Common myeloid progenitor, CD34-positive (primary cell): Measurements from ENCODE around the gene TATDN3.
"Not testable (repeated sequence)": the region's sequence is repeated elsewhere in the genome, so short reads cannot be mapped to it uniquely, and the experiment has no call there.

Experiments used
- CTCF ChIA-PET: fragments of 350-600 bp; sonication (Branson Sonifier 250); formaldehyde crosslinking; loops from one replicate; lab custom pipeline; 2021; ENCODE audit warnings: antibody characterized with exemption; lab: Charles Lee
- POLR2A ChIA-PET: fragments of 350-600 bp; sonication (Branson Sonifier 250); formaldehyde crosslinking; loops from one replicate; lab custom pipeline; 2021; ENCODE audit warnings: antibody characterized with exemption; lab: Charles Lee
- DNase-seq, 3 donors: peaks; one replicate each; pipeline versions ENCODE4 v3.0.0 to v3.0.0-alpha.2; 2013
- H3K27ac ChIP-seq, 2 experiments: 1 replicate in 1 of 2; 2 replicates in 1 of 2; pipeline ENCODE4 v1.7.0; 2013; ENCODE audit warnings: inconsistent platforms in 2 of 2, low read length in 2 of 2, mild to moderate bottlenecking in 2 of 2, low read depth in 1 of 2, moderate library complexity in 1 of 2; ENCODE audit not compliant: severe bottlenecking in 2 of 2, insufficient read depth in 1 of 2, poor library complexity in 1 of 2
- H3K27me3 ChIP-seq, 5 experiments: replicated peaks in 2 of 5; 1 replicate in 3 of 5; 2 replicates in 2 of 5; pipeline versions ENCODE4 v1.6.1 to v1.7.0; 2013; ENCODE audit warnings: low read length in 4 of 5, mild to moderate bottlenecking in 2 of 5, moderate library complexity in 2 of 5, inconsistent platforms in 1 of 5; ENCODE audit not compliant: insufficient read depth in 5 of 5, control insufficient read depth in 4 of 5
- H3K36me3 ChIP-seq, 4 experiments: 1 replicate in 2 of 4; 2 replicates in 2 of 4; pipeline versions ENCODE4 v1.6.1 to v1.7.0; 2013; ENCODE audit warnings: low read length in 3 of 4, control low read depth in 1 of 4, mild to moderate bottlenecking in 1 of 4; ENCODE audit not compliant: control insufficient read depth in 4 of 4, insufficient read depth in 4 of 4
- H3K4me1 ChIP-seq, 4 experiments: 1 replicate in 3 of 4; 2 replicates in 1 of 4; pipeline versions ENCODE4 v1.6.1 to v1.7.1; 2013; ENCODE audit warnings: low read length in 3 of 4, mild to moderate bottlenecking in 3 of 4, control low read depth in 1 of 4, inconsistent platforms in 1 of 4, moderate library complexity in 1 of 4; ENCODE audit not compliant: control insufficient read depth in 4 of 4, insufficient read depth in 4 of 4; ENCODE audit errors: control extremely low read depth in 1 of 4
- H3K4me3 ChIP-seq, 7 experiments: 1 replicate in 4 of 7; 2 replicates in 3 of 7; pipeline versions ENCODE4 v1.5.1 to v1.7.0; 2013; ENCODE audit warnings: mild to moderate bottlenecking in 7 of 7, low read length in 6 of 7, moderate library complexity in 6 of 7, inconsistent platforms in 2 of 7, low read depth in 2 of 7, control low read depth in 1 of 7; ENCODE audit not compliant: insufficient read depth in 4 of 7, control insufficient read depth in 1 of 7; ENCODE audit errors: extremely low read depth in 1 of 7
- H3K9me3 ChIP-seq, 5 experiments: 1 replicate in 4 of 5; 2 replicates in 1 of 5; pipeline versions ENCODE4 v1.6.1 to v1.7.1; 2013; ENCODE audit warnings: low read length in 4 of 5, mild to moderate bottlenecking in 2 of 5, inconsistent platforms in 1 of 5, low read depth in 1 of 5, moderate library complexity in 1 of 5; ENCODE audit not compliant: control insufficient read depth in 4 of 5, insufficient read depth in 2 of 5; ENCODE audit errors: control extremely low read depth in 1 of 5
- WGBS: methylation state at CpG from one replicate; pipeline ENCODE4 v1.1.5; 2013; ENCODE audit not compliant: insufficient coverage; 5-methylcytosine and 5-hydroxymethylcytosine counted together

TATDN3 gene

GRCh38 chr1:212773011-212773410 lies 18.7 kb upstream of the TATDN3 start:
- H3K27me3 ChIP-seq = no peaks in the 10 kb centered on the region
- 100% methylated on average over 1 of the region's 2 CpGs for WGBS
- POLR2A ChIA-PET = interaction anchor here (0.6 kb wide), 1 partner anchor 15 kb away, joined by 3 read pairs; no protein-coding TSS in a partner anchor

DNA sequence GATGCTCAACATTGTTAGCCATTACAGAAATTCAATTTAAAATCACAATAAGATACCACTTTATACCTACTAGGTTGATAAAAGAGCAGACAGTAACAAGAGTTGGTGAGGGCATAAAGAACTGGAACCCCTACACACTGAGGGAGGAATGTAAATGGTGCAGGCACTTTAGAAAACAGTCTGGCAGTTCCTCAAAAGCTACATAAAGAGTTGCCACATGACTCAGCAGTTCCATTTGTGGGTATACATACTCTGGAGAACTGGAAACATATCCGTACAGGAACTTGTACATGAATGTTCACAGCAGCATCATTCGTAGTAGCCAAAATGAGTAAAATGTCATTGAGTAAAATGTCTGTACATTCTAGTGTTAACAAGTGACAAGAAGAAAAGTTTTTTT lies 17.1 kb upstream of the TATDN3 start:
- peak in 2 of 3 donors; percentile 83 to 90 for DNase-seq
- H3K4me3 ChIP-seq = no peak overlapping the region
- H3K36me3 ChIP-seq = peaks cover 8 to 29% (median 12%) of the 10 kb centered on the region in 4 experiments
- H3K27ac ChIP-seq = no peak overlapping the region
- no peaks in the 10 kb centered on the region for H3K27me3 ChIP-seq
- ChIA-PET POLR2A (interaction anchor here (0.6 kb wide), 1 partner anchor 236 kb away, joined by 5 read pairs; no protein-coding TSS in a partner anchor), CTCF (interaction anchor here (1.0 kb wide), 1 partner anchor 24 kb away, joined by 3 read pairs; no protein-coding TSS in a partner anchor)
- peaks cover 0 to 11% (median 5%) of the 10 kb centered on the region in 4 experiments for H3K4me1 ChIP-seq
- WGBS = 20% methylated on average over 1 of the region's 2 CpGs
- H3K9me3 ChIP-seq = peaks cover 2 to 23% (median 4%) of the 10 kb centered on the region in 5 experiments

More at GRCh38 chr1:212773011-212773410, 18.7 kb upstream of the TATDN3 start:
- Histone ChIP-seq H3K27ac (no peak overlapping the region), H3K4me3 (no peak overlapping the region), H3K36me3 (peaks cover 8 to 32% (median 12%) of the 10 kb centered on the region in 4 experiments), H3K9me3 (peaks cover 2 to 38% (median 6%) of the 10 kb centered on the region in 5 experiments), H3K4me1 (peaks cover 0 to 11% (median 5%) of the 10 kb centered on the region in 4 experiments)
- CTCF ChIA-PET = interaction anchor here (1.1 to 1.8 kb wide), 3 partner anchors 9 to 21 kb away, joined by 3 to 8 read pairs (median 3); no protein-coding TSS in a partner anchor
- DNase-seq = no peak

- Histone ChIP-seq H3K9me3 (peaks cover under 1 to 17% (median 4%) of the 10 kb centered on the region in 5 experiments), H3K27me3 (no peaks in the 10 kb centered on the region), H3K27ac (no peak overlapping the region), H3K4me3 (no peak overlapping the region), H3K36me3 (peaks cover 8 to 28% (median 12%) of the 10 kb centered on the region in 4 experiments), H3K4me1 (peaks cover 0 to 11% (median 5%) of the 10 kb centered on the region in 4 experiments)
- ChIA-PET POLR2A (interaction anchor here (0.6 kb wide), 1 partner anchor 235 kb away, joined by 5 read pairs; no protein-coding TSS in a partner anchor), CTCF (interaction anchor here (1.0 to 1.4 kb wide), 2 partner anchors 24 to 298 kb away, joined by 3 to 6 read pairs; no protein-coding TSS in a partner anchor)
- DNase-seq = no peak
Observed at GRCh38 chr1:212775241-212775640, 16.5 kb upstream of the TATDN3 start.

DNA sequence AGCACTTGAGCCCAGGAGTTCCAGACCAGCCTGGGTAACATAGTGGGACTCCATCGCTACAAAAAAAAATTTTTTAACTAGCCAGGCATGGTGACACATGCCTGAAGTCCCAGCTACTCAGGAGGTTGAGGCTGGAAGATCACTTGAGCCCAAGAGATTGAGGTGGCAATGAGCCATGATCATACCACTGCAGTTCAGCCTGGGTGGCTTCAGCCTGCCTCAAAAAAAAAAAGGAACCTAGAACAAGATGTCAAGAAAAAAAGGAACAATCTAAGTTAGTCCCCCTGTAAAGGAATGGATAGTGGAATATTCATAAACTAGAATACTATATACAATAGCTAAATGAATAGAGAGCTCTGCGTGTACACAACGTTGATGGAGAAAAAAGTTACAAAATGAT lies 14.5 kb upstream of the TATDN3 start:
- no CpG with 5 or more reads among the region's 3 CpGs for WGBS
- DNase-seq = peak in 1 of 3 donors; percentile 50
- H3K4me3 ChIP-seq = no peak overlapping the region
- H3K27me3 ChIP-seq = no peaks in the 10 kb centered on the region
- H3K9me3 ChIP-seq = peaks cover 0 to 4% (median 0%) of the 10 kb centered on the region in 5 experiments
- H3K4me1 ChIP-seq = peaks cover 0 to 11% (median 5%) of the 10 kb centered on the region in 4 experiments
- ChIA-PET CTCF (interaction anchor here (0.9 to 2.2 kb wide), 11 partner anchors 8 to 706 kb away, joined by 3 to 6 read pairs (median 3); partner anchors contain the start of gene ATF3), POLR2A (no interaction called here)
- peaks cover 4 to 28% (median 13%) of the 10 kb centered on the region in 4 experiments for H3K36me3 ChIP-seq
- H3K27ac ChIP-seq = no peak overlapping the region

- H3K27ac ChIP-seq, CTCF ChIA-PET, H3K4me3 ChIP-seq, H3K9me3 ChIP-seq, H3K27me3 ChIP-seq, DNase-seq, POLR2A ChIA-PET: not testable (repeated sequence)
- Histone ChIP-seq H3K4me1 (peaks cover 0 to 11% (median 5%) of the 10 kb centered on the region in 4 experiments), H3K36me3 (peaks cover 8 to 34% (median 19%) of the 10 kb centered on the region in 4 experiments)
- WGBS = no CpG with 5 or more reads among the region's 32 CpGs
Observed at GRCh38 chr1:212779086-212779485, 12.6 kb upstream of the TATDN3 start.

DNA sequence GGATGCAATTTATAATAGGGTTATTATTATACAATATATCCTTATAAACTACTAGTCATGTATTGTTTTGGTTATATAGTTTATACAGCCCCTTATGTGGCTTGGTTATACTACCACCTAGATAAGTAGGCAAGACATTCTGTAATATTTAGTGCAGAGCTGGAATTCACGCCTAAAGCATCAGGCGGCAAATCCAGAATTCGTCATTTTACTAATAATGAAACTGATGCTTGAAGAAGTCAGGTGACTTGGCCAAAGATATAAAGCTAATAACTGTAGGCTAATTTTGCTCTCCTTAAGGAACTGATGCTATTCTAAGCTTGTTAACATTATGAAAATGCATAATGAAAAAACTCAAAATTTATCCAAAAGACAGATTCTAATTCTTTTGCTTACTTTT lies 10.9 kb upstream of the TATDN3 start:
- Histone ChIP-seq H3K9me3 (peaks cover 0 to 4% (median 0%) of the 10 kb centered on the region in 5 experiments), H3K4me3 (no peak overlapping the region), H3K36me3 (peaks cover 10 to 50% (median 28%) of the 10 kb centered on the region in 4 experiments), H3K27me3 (no peaks in the 10 kb centered on the region), H3K4me1 (no peaks in the 10 kb centered on the region), H3K27ac (no peak overlapping the region)
- ChIA-PET POLR2A (interaction anchor here (0.6 kb wide), 1 partner anchor 301 kb away, joined by 3 read pairs; no protein-coding TSS in a partner anchor), CTCF (interaction anchor here (0.9 to 3.0 kb wide), 19 partner anchors 8 to 327 kb away, joined by 3 to 14 read pairs (median 4); partner anchors contain the start of genes BATF3, NSL1 and TATDN3)
- WGBS = 100% methylated on average over 2 of the region's 3 CpGs
- no peak for DNase-seq

GRCh38 chr1:212781225-212781624 lies 10.5 kb upstream of the TATDN3 start:
- POLR2A ChIA-PET = interaction anchor here (0.6 kb wide), 1 partner anchor 301 kb away, joined by 3 read pairs; no protein-coding TSS in a partner anchor
- H3K4me3 ChIP-seq = no peak overlapping the region
- CTCF ChIA-PET = interaction anchor here (0.8 to 3.0 kb wide), 29 partner anchors 8 to 328 kb away, joined by 3 to 14 read pairs (median 4); partner anchors contain the start of genes BATF3, NSL1 and TATDN3
- H3K4me1 ChIP-seq = no peaks in the 10 kb centered on the region
- DNase-seq = no peak
- no CpG with 5 or more reads among the region's 2 CpGs for WGBS
- no peak overlapping the region for H3K27ac ChIP-seq
- no peaks in the 10 kb centered on the region for H3K27me3 ChIP-seq
- peaks cover 0 to 4% (median 0%) of the 10 kb centered on the region in 5 experiments for H3K9me3 ChIP-seq
- H3K36me3 ChIP-seq = peaks cover 6 to 55% (median 31%) of the 10 kb centered on the region in 4 experiments
